Activated CD4-positive, alpha-beta T cell treated with anti-CD3 and anti-CD28 coated beads, Interleukin-10, Interleukin-2, amounts not matched to agents 100 ng/mL and 50 ng/mL, durations not matched to agents 16 hours and 8 hours (primary cell): Measurements from ENCODE around the gene FAM193A.
"Not testable (repeated sequence)": the region's sequence is repeated elsewhere in the genome, so short reads cannot be mapped to it uniquely, and the experiment has no call there.

ENCODE experiments used
- DNase-seq: peaks from one replicate; pipeline ENCODE4 v3.0.0-alpha.2; 2020

Gene FAM193A

DNA sequence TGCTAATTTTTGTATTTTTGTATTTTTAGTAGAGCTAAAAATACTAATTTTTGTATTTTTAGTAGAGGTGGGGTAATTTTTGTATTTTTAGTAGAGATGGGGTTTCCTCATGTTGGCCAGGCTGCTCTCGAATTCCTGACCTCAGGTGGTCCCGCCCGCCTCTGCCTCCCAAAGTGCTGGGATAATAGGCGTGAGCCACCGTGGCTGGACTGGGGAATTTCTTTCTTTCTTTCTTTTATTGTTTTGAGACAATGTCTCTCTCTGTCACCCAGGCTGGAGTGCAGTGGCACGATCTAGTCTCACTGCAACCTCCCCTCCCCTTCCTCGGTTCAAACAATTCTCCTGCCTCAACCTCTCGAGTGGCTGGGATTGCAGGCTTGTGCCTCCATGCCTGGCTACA, 83.0 kb downstream of the FAM193A start:
- no peak for DNase-seq

GRCh38 chr4:2621419-2621818, 85.0 kb downstream of the FAM193A start:
- no peak for DNase-seq

GRCh38 chr4:2623442-2623841, 87.0 kb downstream of the FAM193A start:
- DNase-seq = no peak

GRCh38 chr4:2624782-2625530, 88.5 kb downstream of the FAM193A start:
- DNase-seq = no peak

- DNase-seq = no peak
These were observed 89.8 kb downstream of the FAM193A start for GRCh38 chr4:2626231-2626630.

DNA sequence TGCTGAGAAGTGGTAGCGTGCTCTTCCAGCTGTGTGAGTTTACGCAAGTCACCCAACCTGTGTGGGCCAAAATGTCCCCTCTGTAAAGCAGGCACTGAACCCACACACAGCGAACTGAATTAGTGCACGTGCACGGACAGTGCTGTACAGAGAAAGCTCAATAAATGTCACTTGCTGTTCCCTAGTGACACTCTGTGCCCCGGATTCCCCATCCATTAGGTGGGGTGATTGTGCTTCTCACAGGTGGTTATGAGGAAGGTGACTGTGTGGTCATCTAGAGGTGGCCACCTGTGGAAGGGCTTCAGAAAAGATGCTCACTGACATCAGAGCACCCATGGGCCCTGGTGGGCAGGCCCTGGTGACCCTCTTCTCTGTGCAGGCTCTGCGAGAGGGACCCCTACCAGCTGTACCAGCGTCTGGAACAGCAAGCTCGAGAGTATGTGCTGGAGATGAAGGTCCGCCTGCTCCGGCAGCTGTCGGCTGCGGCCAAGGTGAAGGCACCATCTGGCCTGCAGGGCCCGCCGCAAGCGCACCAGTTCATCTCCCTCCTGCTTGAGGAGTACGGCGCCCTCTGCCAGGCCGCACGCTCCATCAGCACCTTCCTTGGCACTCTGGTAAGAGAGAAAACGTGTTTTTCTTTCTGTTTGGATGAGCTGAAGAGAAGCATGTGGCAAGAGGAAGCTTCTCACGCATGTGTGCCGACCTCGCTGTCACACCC, 94.3 kb downstream of the FAM193A start:
- no peak for DNase-seq

DNA sequence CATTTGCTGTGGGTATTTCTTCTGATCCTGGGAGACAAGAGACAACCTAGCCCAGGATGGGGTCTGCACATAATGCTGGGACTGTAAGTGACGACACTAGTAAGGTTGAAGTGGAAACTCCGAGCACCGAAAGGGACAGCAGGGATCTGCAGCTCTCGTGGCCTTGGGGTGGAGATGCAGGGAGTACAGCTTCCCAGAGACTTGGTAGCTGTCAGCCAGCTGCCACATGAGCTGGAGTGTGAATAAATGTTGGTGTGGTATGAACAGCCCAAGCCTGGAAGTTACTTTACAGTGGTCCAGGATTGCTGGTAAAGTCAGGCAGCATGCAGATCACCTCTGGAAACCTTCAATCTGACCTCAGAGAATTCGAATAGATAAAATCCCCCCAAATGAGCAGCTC, 97.6 kb downstream of the FAM193A start:
- no peak for DNase-seq

GRCh38 chr4:2636331-2636730, 99.9 kb downstream of the FAM193A start:
- no peak for DNase-seq

GRCh38 chr4:2636994-2637393, 100.5 kb downstream of the FAM193A start:
- DNase-seq = not testable (repeated sequence)

DNA sequence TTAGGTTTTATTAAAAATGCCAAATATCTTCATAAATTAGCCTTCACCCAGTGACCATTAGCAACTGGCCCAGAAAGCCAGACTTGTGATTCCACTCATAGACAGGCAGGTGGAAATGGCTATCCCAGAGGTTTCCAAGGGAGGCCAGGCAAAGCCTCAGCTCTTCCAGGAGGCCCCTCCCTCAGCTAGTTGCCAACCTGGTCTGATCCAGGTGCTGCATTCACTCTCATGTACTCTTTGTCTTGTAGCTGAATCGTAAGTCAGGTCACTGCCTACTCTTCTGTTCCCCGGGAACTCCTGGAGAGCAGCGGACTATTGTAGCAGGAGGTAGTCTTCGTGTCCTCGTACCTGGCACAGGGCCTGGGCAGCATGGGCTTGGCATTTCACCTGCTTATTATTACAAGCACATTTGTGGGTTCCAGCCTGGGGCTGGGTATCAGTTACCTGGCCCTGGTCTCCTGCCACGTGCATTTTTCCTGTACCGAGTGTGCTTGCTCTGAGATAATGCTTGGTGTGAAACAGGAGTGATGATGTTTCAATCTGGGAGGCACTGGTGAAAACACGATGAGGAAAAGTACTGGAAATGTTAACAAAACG, 101.6 kb downstream of the FAM193A start:
- no peak for DNase-seq

DNA sequence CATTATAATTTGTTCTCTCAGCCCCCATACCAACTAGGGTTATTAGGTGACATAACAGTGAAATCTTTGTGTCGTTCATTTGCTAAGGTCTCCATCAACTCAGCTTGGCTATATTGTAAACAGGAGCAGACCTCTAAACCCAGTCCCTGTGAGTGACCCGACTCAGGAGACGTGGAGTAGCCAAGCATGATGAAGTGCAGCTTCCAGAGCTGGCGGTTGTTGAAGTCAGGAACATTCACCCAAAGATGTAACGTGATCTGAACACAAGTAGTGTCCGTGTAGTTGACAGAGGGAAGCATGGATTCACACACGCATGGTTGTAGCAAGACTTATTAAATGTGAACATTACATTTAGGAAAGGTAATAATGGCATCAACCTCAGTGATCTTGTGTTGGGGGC, 102.3 kb downstream of the FAM193A start:
- no peak for DNase-seq

DNA sequence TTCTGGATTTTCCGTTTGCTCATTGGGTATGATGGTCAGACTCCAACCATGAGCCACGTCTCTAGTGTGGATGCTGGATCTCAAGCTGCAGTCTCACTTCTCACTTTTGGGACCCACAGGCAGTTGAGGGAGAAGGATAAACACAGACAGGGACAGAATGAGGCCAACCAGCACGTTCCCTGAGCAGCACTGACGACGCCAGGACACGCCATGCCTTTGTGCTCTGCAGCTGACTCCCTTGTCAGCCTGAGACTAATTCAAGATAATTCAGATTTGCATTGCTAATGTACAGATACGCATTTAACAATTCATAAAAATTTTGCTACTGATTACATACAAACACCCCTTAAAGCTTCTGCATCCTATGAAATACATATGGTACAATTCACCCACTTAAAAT, 106.5 kb downstream of the FAM193A start:
- no peak for DNase-seq

DNA sequence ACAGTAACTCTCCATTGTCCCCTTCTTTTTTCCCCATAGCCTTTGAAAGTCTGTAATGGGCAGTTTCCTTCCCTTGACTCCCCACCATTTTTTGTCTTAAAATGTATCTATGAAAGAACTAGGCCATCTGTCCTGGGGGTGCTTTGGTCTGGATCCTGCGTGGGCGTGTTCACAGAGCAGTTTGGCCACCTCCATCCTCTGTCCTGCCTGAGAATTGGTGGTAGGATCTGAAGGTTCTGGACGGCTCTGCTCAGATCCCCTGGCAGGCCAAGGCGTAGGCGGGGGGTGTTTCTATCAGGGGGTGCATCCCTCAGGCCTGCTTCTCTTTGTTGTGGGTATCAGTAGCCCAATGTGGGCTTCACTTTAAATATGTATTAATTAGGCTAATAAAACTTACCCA, 107.1 kb downstream of the FAM193A start:
- no peak for DNase-seq

- DNase-seq = no peak
These were observed 110.1 kb downstream of the FAM193A start for GRCh38 chr4:2646396-2647149.

DNA sequence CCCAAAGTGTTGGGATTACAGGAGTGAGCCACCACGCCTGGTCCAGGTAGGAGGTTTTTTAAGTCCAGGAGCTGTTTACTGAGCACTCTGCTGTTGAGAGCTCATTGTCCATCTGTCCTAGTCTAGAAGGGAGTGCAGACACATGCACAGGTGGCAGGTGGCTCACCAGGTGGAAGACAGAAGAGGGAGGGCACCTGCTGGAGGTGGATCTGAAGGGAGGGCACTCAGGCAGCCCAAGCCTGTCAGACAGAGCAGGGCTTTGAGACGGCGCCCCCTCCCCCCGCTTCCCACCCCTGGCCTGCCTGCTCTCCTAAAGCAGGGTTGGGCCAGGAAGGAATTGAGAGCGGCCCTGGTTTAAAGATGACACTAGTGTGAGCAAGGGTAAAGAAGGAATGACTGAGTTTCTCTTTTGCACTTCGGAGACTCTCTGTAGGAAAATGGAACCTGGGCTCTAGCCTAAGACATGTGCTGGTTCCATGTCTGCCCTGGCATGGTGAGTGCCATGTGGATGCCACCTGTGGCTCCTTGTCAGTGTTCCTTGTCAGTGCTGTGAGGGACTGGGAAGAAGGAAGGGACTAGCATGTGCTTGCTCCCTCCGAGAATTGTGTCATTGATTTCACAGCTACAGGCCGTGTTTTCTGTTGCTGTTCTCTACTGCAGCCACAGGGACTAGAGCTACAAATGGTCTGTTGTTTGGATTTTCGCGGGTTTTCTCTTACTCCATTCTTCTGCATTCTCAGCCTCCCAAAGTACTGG, 111.1 kb downstream of the FAM193A start:
- DNase-seq = no peak

DNA sequence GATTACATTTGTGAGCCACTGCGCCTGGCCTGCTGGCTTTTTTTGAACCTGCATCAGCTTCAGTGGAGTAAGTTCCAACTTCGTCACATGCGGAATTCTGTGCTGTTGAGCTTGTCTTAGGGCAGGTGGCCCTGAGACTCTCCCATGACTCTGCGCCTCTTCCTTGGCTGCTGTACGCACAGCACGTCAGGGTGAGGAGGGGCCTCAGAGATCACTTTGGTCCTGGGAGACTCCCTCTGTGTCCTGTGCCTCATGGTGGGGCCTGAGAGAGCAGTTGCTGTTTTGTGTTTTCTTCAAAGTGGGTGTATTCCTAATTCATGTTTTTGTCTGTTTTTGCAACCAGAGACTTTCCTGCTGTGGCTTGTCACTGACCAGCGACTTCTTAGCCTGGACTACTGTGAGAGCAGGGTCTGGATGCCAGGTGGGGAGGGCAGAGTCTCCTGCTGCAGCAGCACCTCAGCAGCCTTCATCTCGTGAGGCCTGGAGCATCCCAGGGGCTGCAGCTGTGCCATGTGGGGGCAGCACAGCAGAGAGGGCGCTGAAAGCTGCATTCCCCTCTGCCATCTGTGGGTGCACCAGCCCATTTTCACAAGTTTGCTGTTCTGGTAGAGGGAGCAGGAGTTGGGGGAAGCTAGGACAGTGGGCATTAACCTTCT, 111.8 kb downstream of the FAM193A start:
- no peak for DNase-seq

GRCh38 chr4:2649604-2650114, 113.2 kb downstream of the FAM193A start:
- no peak for DNase-seq

DNA sequence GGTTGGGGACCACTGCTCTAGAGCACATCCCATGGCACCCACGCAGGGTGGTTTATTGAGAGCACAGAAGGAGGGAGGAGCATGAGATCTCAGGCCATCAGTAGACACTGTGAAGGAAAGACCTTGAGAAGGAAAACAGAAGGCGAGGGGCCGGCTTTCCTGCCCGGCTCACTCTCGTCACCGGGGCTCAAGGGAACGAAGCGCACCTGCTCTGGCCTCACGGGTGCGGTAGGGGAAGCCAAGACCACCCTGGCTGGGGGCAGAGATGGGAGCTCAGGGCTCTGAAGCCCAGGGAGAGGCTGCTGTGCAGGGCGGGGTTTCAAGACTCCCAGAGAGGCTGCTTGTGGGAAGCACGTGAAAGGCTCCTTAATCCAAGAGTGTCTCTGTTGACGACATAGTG, 113.8 kb downstream of the FAM193A start:
- DNase-seq = no peak

DNA sequence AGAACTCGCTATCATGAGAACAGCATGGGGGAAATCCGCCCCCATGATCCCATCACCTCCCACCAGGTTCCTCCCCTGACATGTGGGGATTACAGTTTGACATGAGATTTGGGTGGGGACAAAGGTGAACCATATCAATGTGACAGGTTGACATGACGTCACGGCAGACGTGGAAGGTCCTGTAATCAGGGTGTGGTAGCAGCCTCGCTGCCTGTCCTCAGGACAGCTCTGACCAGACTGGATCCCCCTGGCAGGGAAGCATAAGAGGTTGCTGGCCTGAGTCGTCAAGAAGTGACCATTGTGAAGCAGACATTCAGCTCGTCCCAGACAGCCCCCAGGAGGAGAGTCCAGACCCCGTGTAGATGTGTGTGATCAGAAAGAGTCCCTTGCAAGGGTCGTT, 115.1 kb downstream of the FAM193A start:
- DNase-seq = no peak

DNA sequence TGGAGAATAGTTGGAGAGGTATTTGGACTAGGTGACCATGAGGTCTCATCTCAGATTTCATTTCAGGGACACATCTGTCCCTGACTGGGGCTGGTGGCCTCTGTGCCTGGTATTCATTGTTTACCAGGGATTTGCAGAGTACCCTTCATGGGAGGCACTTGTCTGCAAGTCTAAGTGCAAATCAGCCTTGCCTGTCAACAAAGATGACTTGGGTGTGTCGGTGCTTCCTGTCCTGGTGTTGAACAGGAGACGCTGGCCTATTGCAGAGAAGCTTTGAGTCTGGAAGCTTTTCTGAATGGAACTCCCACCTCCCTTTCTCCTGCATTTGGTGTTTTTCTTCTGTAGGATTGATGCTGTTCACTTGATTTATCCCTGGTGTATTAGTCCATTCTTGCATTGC, 115.6 kb downstream of the FAM193A start:
- DNase-seq = no peak

GRCh38 chr4:2652415-2653160, 116.1 kb downstream of the FAM193A start:
- DNase-seq = no peak
